SHP77 (cell line): ENCODE results near the gene DOK3.

Experiments
- DNase-seq, 2 experiments: peaks; one replicate each; lab custom pipeline; 2025; lab: John Stamatoyannopoulos, UW

Gene DOK3

GRCh38 chr5:177467436-177467835, 42.2 kb downstream of the DOK3 start:
- DNase-seq = no peak

GRCh38 chr5:177466861-177467260, 42.8 kb downstream of the DOK3 start:
- no peak for DNase-seq

- no peak for DNase-seq
Measured at GRCh38 chr5:177465044-177465443, 44.6 kb downstream of the DOK3 start.

- DNase-seq = no peak
Measured at GRCh38 chr5:177462021-177462670, 47.5 kb downstream of the DOK3 start.

GRCh38 chr5:177459819-177460628, 49.6 kb downstream of the DOK3 start:
- no peak for DNase-seq

- no peak for DNase-seq
Measured at GRCh38 chr5:177459357-177459756, 50.3 kb downstream of the DOK3 start.

- no peak for DNase-seq
Measured at GRCh38 chr5:177458912-177459350, 50.7 kb downstream of the DOK3 start.

- DNase-seq = no peak
Measured at GRCh38 chr5:177457852-177458681, 51.6 kb downstream of the DOK3 start.

GRCh38 chr5:177456976-177457851, 52.4 kb downstream of the DOK3 start:
- DNase-seq = peak; percentile 93 to 97

- DNase-seq = no peak
Measured at GRCh38 chr5:177456591-177456964, 53.0 kb downstream of the DOK3 start.

GRCh38 chr5:177455661-177456590, 53.7 kb downstream of the DOK3 start:
- DNase-seq = peak; percentile 79 to 90

GRCh38 chr5:177455036-177455660, 54.5 kb downstream of the DOK3 start:
- peak; percentile 75 to 90 for DNase-seq

- peak; percentile 77 to 82 for DNase-seq
Measured at GRCh38 chr5:177454397-177455035, 55.1 kb downstream of the DOK3 start.

- DNase-seq = peak in 1 of 2 experiments; percentile 32
Measured at GRCh38 chr5:177453852-177454396, 55.7 kb downstream of the DOK3 start.

- DNase-seq = no peak
Measured at GRCh38 chr5:177452688-177453638, 56.7 kb downstream of the DOK3 start.
